GM21447 (cell line): ENCODE measurements around the gene POLA1.
"Not testable (repeated sequence)": the region's sequence is repeated elsewhere in the genome, so short reads cannot be mapped to it uniquely, and the experiment has no call there.

Experiments
- ATAC-seq: cut with Tn5 transposase; IDR thresholded peaks from one replicate; pipeline ENCODE4 v1.9.1; 2021; ENCODE audit not compliant: unreplicated experiment

The POLA1 gene

DNA sequence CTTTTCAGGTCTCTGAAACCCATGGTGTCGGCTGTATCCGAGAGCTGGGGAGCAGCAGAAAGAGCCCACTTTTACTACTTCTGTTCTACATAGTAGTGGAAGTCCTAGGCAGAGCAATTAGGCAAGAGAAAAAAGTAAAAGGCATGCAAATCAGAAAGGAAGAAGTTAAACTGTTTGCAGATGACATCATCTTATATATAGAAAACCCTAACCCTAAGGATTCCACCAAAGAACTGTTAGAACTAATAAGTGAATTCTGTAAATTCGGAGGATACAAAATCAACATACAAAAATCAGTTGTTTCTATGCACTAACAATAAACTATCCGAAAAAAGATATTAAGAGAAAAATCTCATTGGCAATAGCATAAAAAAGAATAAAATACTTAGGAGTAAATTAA is 95.3 kb downstream of the POLA1 start:
- no peak for ATAC-seq

DNA sequence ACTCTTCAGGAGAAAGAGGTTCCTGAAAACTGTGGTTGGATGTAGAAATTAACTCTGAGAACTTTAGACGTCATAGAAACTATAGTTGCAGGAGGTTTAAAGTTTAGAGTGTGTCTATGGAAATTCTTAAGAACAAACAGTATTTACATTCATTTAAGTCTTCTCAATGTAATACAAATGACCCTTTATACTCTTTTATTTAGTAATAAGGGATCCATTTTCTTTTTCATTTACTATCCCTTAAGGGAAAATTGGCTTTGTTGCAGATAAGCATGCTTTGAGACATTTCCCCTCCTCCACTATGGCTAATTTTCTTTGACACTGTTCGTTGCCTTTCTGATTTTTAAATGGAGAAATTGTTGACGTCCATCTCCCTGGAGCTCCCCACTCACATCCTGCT is 96.4 kb downstream of the POLA1 start:
- no peak for ATAC-seq

DNA sequence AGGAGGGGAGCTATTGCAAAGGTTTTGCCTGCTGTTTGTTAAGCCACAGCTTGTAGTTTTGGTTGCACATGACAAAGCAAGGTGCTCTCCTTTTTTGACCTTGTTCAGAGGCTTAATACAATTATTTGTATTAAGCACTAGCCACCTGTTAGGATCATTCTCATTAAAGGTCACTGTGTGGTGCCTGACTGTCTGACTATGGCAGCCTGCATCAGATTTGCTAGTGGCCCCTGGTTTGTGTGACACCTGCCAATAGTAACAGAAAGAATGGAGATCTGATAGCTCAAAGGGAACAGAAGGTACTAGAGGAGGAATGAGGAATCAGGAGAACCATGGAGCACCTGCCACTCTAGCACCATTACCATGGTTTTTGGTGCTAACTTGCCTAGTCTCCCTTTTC is 102.5 kb downstream of the POLA1 start:
- no peak for ATAC-seq

DNA sequence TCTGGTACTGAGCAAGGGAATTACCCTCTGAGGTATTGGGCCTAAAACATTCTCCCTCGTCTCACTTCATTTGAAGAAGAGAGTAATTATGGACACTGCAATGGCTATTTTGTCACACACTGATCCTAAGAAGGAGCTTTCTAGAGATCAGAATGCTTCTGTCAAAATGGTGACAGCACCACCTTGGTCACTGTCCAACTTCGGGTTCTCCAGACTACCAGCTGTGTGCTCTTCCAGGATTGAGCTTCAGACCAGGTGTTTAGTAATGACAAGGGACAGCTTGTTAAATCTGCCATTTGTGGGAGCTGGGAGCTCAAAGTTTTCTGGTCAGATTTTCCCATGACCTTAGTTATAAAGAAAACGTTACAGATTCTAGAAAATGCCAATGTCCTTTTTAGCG is 105.4 kb downstream of the POLA1 start:
- no peak for ATAC-seq

DNA sequence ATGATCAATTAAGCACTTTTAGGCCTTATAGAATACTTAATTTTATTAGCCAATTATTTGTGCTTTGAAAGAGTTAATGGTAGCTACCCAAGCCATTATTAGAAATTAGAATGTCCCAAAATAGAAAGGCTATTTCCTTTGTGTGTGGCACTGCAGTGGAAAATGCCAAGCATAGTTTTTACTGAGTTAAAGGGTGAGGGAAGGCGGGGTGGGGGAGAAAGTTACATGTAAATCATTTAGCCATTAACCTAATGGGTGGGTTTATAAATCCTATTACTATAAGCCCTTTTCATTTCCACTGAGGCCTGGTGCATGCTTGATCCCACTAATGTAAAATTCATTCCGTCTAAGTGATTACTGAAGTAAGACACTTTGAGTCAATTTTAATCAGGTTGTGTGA is 105.8 kb downstream of the POLA1 start:
- no peak for ATAC-seq

DNA sequence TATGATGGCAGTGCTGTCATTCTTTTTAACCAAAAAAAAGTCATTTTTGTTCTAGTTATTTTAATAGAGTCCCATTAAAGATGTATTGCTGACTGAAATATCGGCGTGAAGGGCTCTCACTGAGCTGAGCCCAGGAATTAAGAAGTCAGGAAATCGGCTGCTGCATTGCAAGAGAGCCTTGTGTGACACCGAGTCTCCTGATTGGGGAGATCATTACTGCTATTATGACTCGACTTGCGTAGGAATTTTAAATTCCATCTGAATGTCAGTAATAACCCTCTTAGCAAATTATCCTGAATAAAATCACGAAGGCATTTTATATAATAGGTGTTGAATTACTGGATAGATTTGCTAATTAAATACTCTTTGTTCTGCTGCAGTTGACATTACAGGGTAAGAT is 111.5 kb downstream of the POLA1 start:
- no peak for ATAC-seq

DNA sequence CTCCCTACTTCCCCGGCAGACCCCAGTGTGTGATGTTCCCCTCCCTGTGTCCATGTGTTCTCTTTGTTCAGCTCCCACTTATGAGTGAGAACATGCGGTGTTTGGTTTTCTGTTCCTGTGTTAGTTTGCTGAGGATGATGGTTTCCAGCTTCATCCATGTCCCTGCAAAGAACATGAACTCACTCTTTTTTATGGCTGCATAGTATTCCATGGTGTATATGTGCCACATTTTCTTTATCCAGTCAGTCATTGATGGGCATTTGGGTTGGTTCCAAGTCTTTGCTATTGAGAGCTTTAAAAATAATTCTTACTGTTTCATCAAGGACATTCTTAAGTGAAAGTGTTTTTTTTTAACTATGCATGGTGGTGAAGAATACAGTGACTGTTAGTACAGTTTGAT is 126.1 kb downstream of the POLA1 start:
- ATAC-seq, result not testable (repeated sequence)

DNA sequence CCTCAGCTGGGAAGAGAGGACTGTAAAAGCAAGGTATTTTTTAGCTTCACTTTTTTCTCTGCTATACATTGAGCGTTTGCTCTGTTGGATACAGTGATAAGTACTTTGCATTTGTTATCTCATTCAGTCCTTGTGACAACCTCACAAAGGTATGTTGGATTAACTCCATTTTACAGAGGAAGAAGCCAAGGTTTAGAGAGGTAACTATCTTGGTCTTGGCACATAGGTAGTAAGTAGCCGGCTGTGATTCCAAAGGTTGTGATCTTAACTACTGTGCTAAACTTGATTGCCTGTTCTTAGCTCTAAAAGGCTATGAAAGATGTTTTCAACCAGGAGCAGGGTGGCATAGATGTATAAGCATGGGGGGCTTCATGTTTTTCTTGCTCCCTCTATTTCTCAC is 134.4 kb downstream of the POLA1 start:
- ATAC-seq, result no peak

DNA sequence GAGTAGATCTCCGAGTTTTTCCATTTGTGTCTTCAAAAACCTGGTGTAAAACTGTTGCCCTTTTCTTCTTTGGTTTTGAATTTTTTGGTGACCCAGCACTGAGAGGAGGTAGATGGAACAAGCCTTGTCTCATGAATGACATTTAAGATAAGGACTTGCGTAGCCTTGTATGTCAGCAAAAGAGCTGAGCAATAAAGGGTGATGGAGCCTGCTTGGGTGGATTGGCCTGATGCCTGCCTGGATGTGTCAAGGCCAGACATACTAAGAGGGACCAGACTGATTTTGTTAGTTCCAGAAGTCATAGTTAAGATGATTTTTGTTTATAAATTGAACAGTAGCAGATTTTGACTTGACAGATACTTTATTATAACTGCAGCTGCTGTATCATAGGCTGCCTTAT is 134.9 kb downstream of the POLA1 start:
- no peak for ATAC-seq

DNA sequence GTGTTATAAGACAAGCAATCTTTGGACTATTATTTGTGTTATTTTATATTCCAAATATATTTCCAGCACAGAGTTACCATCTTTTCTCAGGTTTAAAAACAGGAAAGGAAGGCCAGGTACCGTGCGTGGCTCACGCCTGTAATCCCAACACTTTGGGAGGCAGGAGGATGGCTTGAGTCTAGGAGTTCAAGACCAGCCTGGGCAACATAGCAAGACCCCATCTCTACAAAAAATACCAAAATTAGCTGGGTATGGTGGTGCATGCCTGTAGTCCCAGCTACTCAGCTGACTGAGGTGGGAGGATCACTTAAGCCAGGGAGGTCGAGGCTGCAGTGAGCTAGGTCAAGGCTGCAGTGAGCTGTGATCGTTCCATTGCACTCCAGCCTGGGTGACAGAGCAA is 140.0 kb downstream of the POLA1 start:
- no peak for ATAC-seq

DNA sequence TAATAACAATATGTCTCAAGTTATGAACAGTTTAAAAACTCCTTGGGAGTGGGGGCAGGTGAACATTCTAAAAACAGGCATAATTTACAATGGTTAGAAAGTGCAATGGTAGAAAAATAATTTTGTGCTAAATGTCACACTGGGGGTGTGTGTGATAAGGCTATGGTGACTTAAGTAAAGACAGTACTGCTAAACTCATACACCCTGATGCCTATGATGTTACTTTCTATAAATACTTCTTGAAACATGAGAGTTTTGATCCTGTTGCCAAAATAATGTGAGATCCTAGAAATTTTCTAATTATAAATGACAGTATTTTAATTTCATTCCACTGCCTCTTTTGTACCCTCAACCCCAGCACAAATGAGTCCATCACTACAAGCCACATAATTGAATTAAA is 144.2 kb downstream of the POLA1 start:
- ATAC-seq, result no peak

DNA sequence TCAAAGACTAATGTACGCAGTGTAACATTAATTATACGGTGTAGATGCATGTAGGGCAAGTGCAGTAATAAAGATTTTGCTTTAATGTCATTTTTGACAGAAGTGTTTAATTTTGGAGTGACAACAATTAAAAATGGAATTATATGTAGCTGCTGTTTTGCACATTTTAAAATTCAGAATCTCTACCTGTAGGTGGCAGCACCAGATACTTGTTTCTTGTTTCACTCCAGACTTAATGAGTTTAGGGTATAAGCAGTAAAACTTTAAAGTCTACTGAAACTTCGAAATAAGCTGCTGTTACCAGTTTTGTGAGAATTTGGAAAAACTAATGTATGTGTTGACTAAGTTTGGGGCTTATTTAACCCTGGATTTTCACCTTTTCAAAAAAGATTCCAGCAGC is 144.9 kb downstream of the POLA1 start:
- no peak for ATAC-seq

DNA sequence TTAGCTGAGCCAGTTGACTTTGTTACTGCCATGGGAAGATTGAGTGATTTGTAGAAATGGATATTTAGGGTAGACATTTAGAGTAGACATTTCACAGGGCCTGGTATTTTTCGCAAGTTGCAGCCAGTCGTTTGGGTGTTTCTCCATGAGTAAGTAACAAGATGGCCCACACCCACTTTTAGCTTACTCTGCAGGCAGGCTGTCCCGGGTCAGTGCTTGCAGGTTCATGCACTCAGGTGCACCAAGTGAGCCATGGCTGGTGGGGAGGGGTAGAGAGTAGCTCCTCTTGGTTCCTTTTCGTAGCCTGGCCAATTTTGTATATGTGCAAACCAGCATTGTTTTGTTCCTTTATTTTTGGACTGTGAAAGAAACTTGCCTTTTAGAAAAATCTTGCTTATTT is 145.6 kb downstream of the POLA1 start:
- no peak for ATAC-seq

DNA sequence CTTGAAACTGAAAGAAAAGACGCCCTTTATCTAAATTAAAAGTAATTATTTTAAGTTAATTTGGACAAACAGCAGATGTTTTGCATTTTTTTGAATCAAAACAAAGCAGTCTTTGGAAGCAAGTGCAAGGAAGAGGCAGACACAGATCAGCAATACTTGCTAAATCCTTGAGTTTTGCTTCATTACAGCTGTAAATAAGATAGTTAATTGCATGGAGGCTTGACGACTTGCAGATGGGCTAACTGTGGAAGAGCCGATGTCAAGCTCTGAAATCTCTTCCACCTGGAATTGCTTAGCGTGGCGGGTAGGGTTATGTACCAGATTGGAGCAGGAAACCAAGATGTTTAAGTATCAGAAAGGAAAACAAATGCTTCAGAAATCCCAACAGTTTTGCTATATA is 148.8 kb downstream of the POLA1 start:
- no peak for ATAC-seq

DNA sequence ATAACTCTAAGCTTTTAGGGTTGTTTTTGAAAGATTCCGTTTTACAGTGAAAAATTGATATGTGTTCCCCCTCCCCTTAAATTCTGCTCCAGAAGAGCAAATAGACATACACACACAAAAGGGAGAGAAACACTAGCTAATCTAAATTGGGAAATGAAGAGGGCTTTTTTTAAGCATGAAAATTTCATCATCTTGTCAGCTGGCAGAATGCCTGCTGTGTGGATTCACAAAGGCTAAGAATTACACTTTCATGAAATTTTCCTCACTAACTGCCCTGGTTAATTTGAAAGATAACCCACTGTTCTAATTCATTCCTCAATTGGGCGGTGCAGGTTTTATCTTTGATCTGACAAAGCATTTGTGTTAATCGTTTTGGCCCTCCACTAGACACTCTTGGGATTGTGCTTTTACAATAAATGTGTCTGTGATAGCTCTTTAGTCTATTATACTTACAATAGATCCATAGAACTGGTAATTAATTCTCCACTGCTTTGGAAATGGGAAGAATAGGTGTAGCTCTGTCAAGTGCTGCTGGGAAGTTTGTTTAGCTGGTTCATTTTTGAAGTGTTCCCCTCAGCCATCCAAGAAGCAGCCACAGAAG is 152.9 kb downstream of the POLA1 start:
- ATAC-seq, result no peak

DNA sequence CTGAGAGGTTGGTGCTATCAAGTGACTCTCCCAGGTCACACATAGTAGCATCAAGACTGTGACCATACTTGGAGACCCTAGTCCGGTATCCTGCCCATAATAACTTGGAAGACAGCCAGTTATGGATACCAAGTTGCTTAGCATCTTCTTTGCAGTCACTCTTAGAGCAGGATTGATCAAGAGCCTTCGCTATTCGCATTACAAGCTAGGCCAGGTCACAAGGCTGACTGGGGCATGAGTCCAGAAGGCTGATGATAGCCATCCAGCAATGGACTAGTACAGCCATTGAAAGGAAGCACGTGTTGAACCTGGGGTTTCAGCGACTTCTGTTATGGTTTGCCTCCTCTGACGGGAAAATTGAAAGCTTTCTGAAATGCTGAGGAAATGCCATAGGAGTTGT is 157.6 kb downstream of the POLA1 start:
- ATAC-seq, result no peak

DNA sequence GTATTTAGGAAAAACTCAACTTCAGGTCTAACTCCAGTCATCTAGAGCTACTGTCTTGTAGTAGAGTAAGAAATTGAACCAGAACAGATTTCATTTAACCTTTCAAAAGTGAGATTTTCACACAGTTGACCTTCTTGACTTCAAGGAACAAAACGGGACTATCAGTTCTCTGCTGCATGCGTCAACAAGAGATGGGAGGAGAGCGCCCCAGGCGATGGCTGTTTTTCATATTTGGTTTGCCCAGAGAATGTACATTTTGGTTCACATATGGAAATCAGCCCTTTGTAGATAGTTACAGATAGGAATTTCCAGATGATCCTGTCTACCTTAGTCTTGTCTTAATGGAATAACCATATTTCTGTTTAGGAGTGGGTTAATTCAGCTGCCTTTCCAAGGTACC is 158.1 kb downstream of the POLA1 start:
- no peak for ATAC-seq

DNA sequence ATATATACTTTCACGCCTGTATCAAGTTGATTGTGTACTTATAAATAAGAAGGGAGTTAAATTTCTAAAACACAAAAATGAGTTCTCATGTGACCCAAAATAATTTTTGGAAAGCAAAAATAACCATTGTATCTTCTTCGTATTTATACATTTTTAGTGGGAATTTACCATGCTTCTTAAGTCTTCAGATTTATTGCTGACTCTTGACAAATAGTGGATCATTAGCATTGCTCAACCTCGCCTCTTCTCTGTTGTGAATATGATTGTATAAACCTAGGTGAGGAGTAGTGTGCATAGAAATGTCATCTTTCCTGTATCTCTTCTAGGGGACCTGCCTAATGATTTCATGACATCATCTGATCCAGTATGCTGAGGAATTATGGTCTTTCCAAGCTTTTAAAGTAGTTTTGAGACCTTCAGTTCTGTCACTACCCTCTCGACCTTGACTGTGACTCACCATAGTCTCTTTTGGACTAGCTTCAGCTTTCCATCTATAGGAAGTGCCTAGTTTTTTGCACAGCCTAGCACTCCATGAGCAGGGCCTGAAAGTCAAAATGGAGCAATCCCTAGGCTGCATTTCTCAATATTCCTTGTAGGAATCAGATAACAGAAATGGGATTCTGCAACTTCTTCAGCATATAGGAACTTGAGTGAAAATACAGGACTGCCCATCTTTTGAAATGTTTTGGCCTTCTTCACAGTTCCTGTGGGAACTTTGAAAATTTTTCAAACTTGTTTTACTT is 164.5 kb downstream of the POLA1 start:
- ATAC-seq, result no peak

DNA sequence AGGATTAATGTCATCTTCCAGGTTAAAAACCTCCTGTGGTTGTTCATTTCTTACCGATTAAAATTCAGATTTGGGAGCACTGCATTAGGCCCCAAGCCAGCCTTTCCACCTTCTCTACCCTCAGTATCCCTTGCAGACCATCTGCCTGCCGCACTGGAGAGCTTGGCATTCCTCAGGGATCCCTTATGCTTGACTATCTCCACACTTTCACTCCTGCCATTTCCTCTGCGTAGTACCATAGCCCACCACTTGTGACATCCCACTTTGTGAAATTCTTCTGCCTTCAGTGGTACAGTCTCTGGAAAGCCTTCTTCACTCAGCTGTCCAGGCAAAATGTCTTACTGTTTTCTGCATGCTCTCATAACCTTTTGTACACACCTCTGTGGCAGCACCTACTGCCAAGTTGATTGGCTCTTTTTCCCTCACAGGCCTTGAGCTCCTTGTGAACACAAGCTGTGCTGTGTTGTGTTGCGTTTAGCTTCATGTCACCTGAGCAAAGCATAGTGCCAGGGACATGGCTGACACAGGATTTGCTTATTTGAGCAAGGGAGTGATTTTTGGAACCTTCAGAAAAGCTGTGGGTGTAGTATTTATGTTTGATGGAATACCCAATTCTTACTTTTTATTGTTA is 165.6 kb downstream of the POLA1 start:
- ATAC-seq, result no peak

DNA sequence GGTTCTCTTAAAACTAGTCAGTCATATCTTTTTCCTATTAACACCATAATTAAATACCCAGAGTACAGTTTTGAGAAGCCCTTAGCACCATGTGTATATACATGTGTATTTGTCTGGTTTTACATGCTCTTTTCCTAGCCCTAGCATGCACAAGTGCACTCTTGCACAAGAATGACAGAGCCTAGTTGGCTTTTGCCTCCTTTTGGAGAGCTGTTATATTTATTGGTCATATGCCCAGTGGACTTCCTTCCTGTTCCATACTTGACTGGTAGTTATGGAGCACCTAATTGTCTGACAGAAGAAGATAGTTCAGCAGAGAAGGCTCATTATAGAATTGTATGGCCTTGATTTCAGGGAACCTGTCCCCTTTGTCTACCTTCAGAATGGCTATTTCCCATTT is 166.4 kb downstream of the POLA1 start:
- no peak for ATAC-seq

DNA sequence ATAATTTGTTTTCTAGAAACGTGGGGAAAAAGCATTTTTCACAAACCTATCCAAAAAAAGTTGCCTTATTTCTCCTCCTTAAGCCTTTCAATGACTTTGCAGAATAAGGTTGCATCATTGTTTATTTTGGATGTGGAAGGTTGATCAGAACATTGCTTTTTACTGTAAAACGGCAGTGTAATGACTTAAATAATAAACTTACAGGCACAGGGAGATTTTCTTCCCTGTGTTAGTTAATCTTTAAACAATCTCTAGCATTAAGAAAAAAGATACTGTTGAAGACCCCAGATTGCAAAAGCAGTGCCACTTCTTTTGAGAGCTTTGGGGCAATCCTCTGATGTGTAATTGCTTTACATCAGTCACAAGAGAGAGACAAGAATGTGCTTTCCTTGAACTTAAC is 168.6 kb downstream of the POLA1 start:
- no peak for ATAC-seq

DNA sequence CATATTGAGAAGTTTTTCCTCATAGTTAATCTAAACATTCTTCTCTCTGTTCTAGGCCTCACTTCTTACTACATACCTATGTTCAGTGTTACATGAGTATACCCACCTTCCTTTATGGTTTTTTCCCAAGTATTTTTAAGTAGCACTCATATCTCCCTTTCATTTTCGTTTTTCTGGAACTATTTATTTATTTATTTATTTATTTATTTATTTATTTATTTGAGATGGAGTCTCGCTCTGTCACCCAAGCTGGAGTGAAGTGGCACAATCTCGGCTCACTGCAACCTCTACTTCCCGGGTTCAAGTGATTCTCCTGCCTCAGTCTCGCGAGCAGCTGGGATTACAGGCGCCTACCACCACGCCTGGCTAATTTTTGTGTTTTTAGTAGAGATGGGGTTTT is 170.1 kb downstream of the POLA1 start:
- not testable (repeated sequence) for ATAC-seq

DNA sequence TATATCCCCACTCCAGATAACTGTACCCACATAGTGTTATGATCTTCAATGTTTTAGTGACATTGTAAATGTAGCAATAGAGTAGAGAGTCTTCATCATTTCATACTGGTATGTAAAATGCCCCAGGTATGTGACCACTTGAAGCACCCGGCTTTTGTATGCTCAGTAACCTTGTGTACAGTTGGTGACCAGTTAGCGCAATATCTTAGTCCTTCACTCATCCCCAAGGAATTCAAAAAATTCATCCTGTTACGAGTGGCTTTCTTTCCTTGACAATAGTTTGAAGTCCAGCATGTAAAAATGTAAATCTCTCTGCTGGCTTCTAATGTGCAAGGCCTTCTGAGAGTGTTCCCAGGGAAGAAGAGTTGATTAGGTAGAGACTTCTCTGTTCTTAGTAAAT is 176.4 kb downstream of the POLA1 start:
- no peak for ATAC-seq
